IPS-18c (cell line): ENCODE measurements around the gene ATG101.
"Not testable (repeated sequence)": the region's sequence is repeated elsewhere in the genome, so short reads cannot be mapped to it uniquely, and the experiment has no call there.

Experiments
- H3K4me3 ChIP-seq: 2 replicates; pipeline ENCODE4 v1.7.0; 2013; ENCODE audit warnings: low read depth, mild to moderate bottlenecking, low read length, moderate library complexity; ENCODE audit not compliant: insufficient read depth
- H3K9me3 ChIP-seq: one replicate; pipeline ENCODE4 v1.6.1; 2013; ENCODE audit warnings: mild to moderate bottlenecking, low read length, moderate library complexity; ENCODE audit not compliant: control insufficient read depth, insufficient read depth

ATG101 gene

GRCh38 chr12:52117806-52118475 is 48.2 kb downstream of the ATG101 start:
- H3K4me3 ChIP-seq, H3K9me3 ChIP-seq: not testable (repeated sequence)

DNA sequence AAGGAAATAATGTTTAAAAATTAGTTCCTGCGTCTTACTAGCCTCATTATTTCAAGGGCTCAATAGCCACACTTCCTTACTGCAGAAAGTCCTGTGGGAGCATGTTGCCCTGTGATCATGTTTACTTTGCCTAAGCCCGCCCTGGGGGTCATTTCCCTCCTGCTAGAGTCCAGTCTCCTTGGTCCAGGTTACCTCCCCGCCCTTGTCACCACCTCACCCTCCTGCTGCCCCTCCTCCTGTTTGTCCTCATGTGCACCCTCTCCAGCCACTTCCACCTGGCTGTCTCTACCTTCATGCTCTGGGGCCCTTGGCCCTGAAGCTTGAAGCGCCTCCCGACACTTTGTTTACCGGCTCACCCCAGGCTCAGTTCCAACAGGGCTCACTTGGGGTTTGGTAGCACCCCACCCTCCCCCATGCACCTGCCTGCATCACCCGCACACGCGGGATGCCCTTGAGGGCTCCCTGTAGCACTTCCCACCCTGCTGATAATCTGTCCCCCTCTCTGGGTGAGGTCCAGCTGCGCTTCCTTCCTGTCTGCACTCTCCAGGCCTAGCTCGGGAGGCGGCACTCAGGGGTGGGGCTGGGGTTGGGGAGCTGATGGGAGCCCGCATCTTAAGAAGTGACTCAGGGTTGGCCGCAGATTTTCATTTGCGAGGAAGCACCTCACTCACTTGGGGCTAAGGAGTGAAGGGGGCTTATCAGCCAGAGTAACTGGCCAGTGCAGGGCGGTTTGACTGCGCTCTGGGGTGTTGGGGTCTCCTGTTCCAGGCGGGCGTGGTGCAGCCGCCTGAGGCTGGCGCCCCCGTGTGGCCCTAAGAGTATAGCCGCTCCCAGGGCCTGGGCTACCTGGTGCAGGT is 49.8 kb downstream of the ATG101 start:
- H3K9me3 ChIP-seq = no peaks in the 10 kb centered on the region
- no peak overlapping the region for H3K4me3 ChIP-seq

- H3K4me3 ChIP-seq = no peak overlapping the region
- no peaks in the 10 kb centered on the region for H3K9me3 ChIP-seq
Observed at GRCh38 chr12:52120951-52121823, 51.4 kb downstream of the ATG101 start.

- Histone ChIP-seq H3K4me3 (no peak overlapping the region), H3K9me3 (no peaks in the 10 kb centered on the region)
Observed at GRCh38 chr12:52121824-52122539, 52.2 kb downstream of the ATG101 start.

DNA sequence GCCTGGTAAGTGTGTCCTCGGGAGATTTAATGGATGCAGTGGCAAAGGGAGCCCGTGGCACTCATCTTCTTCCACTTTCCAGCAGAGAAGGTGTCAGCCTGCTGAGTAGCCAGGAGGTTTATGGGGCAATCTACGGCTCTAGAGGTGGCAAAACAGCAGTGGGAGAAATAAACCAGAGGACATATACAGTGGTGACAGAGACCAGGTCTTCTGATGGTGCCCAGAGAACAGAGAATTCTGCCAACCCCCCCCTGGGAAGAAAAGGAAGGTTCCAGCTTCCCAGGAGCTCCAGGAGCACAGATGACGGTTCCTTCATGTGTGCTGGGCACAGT is 52.7 kb downstream of the ATG101 start:
- no peak overlapping the region for H3K4me3 ChIP-seq
- H3K9me3 ChIP-seq = no peaks in the 10 kb centered on the region

GRCh38 chr12:52122904-52123303 is 53.1 kb downstream of the ATG101 start:
- Histone ChIP-seq H3K4me3 (no peak overlapping the region), H3K9me3 (no peaks in the 10 kb centered on the region)

DNA sequence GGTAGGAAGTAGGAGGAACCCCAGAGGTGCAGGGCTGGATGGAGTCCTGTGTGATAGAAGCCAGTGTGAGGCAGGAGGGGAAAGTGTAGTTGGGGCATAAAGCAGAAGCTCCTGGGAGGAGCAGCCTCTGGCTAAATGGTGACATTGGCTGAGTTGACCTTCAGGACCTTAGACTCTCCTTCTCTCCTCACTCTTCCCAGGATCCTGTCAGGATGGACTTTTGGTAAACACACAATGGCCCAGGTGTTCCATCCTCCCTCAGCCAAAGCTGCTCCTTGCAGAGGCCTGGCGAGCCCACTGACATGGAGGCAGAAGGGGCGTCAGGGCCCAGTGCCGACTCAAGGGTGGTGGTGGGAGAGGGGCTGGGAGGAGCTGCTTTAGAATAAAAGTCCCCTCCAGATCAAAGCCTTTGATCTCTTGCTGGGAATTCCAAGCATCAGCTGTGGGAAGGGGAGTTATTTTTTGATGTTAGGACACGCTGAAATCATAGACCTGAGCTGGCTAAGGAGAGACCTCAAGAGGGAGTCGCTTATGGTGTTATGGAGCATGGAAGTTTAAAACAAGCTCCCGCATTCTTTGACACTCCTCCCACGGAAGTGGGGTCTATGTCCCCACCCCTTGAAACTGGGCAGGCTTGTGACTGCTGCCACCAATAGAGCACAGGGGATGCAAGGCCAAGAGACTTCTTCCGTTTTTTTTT is 53.9 kb downstream of the ATG101 start:
- H3K4me3 ChIP-seq = no peak overlapping the region

GRCh38 chr12:52125476-52125900 is 55.7 kb downstream of the ATG101 start:
- H3K4me3 ChIP-seq = peak overlapping the region; percentile 29; the same call in 1 of the 2 replicates
- no peaks in the 10 kb centered on the region for H3K9me3 ChIP-seq

More for the DNA sequence above, 53.9 kb downstream of the ATG101 start:
- no peaks in the 10 kb centered on the region for H3K9me3 ChIP-seq

GRCh38 chr12:52126050-52126604 is 56.3 kb downstream of the ATG101 start:
- Histone ChIP-seq H3K9me3 (no peaks in the 10 kb centered on the region), H3K4me3 (peak overlapping the region; percentile 29; the same call in 1 of the 2 replicates)
